Cardiac fibroblast (primary cell): ENCODE data around the gene EFNB2.

Source experiments
- DNase-seq, 2 donors: peaks; one replicate each; pipeline versions ENCODE4 v3.0.0 to v3.0.0-alpha.2; 2010; ENCODE audit warnings: low read depth in 2 of 2
- H3K4me3 ChIP-seq, 2 donors: replicated peaks in 1 of 2; 1 replicate in 1 of 2; 2 replicates in 1 of 2; pipeline ENCODE4 v1.5.1; 2011; ENCODE audit warnings: low read depth in 2 of 2, low read length in 2 of 2, mild to moderate bottlenecking in 2 of 2, moderate library complexity in 1 of 2
- CTCF ChIP-seq: IDR thresholded peaks from one replicate; pipeline ENCODE4 v1.5.1; 2011; ENCODE audit warnings: low read depth, mild to moderate bottlenecking, low read length, inconsistent platforms

Gene EFNB2

GRCh38 chr13:106468744-106469590 is 66.5 kb downstream of the EFNB2 start:
- DNase-seq = no peak
- TF ChIP-seq CTCF = no peak
- H3K4me3 ChIP-seq = no peak overlapping the region

GRCh38 chr13:106468207-106468606 is 67.3 kb downstream of the EFNB2 start:
- H3K4me3 ChIP-seq = no peak overlapping the region
- TF ChIP-seq CTCF = no peak
- no peak for DNase-seq

GRCh38 chr13:106467427-106468122 is 67.9 kb downstream of the EFNB2 start:
- no peak for TF ChIP-seq CTCF
- no peak overlapping the region for H3K4me3 ChIP-seq
- DNase-seq = no peak

GRCh38 chr13:106466691-106467426 is 68.6 kb downstream of the EFNB2 start:
- TF ChIP-seq CTCF = no peak
- DNase-seq = no peak
- H3K4me3 ChIP-seq = no peak overlapping the region

- H3K4me3 ChIP-seq = no peak overlapping the region
- peak in 1 of 2 donors; percentile 25 for DNase-seq
- TF ChIP-seq CTCF = no peak
These were observed 71.4 kb downstream of the EFNB2 start for GRCh38 chr13:106464076-106464475.

GRCh38 chr13:106462710-106463109 is 72.8 kb downstream of the EFNB2 start:
- H3K4me3 ChIP-seq = no peak overlapping the region
- DNase-seq = no peak
- no peak for TF ChIP-seq CTCF
